GM23248 (cell line): ENCODE data around the gene GNB1.
"Not testable (repeated sequence)": the region's sequence is repeated elsewhere in the genome, so short reads cannot be mapped to it uniquely, and the experiment has no call there.

Source experiments
- EZH2 ChIP-seq: fragments of 200-600 bp; sonication (generic); IDR thresholded peaks from 2 replicates; pipeline ENCODE4 v1.6.1; 2018; ENCODE audit warnings: antibody characterized with exemption, mild to moderate bottlenecking; ENCODE audit not compliant: insufficient read depth, poor library complexity, severe bottlenecking
- EZH2phosphoT487 ChIP-seq: fragments of 200-600 bp; sonication (generic); IDR thresholded peaks from 2 replicates; pipeline ENCODE4 v1.6.1; 2018; ENCODE audit warnings: antibody characterized with exemption, moderate library complexity, mild to moderate bottlenecking, low read depth; ENCODE audit not compliant: insufficient read depth

GRCh38 chr1:1741013-1741412, 149.9 kb downstream of the GNB1 start:
- TF ChIP-seq EZH2, EZH2phosphoT487: not testable (repeated sequence)
